GM21619 (cell line): ENCODE data around the gene MED14.

Source experiments
- ATAC-seq: cut with Tn5 transposase; IDR thresholded peaks from one replicate; pipeline ENCODE4 v1.9.1; 2021; ENCODE audit not compliant: unreplicated experiment

Gene MED14

DNA sequence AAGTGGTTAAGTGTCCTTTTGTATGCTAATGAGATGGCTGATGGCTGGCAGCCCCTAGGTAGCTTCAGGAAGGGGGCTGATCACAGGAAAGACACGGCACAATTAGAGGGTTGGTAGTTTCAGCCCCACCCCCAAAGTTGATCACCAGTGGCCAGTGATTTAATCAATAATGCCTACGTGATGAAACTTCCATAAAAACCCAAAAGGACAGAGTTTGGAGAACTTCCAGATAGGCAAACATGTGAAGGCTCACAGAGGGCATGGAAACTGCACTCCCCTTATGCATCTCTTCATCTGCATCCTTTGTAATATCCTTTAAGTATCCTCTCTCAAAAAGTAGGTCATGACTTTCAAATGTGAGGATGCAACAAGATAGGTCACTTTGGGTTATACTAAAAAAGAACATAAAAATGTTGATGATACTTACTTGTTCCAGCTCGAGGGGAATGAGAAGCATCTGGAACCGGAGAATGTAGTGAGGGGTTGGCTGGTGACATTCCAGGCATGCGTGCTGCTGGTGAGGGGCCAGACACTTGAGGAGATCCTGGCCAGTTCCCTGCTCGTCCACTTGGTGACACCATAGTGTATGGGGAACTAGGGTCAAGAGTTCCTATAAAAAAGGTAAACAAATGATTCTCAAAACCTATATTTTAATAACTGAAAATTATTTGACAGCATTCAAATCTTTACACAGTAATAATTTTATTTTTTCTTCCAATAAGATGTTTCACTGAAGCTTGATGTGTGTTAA, 71.3 kb downstream of the MED14 start:
- no peak for ATAC-seq

DNA sequence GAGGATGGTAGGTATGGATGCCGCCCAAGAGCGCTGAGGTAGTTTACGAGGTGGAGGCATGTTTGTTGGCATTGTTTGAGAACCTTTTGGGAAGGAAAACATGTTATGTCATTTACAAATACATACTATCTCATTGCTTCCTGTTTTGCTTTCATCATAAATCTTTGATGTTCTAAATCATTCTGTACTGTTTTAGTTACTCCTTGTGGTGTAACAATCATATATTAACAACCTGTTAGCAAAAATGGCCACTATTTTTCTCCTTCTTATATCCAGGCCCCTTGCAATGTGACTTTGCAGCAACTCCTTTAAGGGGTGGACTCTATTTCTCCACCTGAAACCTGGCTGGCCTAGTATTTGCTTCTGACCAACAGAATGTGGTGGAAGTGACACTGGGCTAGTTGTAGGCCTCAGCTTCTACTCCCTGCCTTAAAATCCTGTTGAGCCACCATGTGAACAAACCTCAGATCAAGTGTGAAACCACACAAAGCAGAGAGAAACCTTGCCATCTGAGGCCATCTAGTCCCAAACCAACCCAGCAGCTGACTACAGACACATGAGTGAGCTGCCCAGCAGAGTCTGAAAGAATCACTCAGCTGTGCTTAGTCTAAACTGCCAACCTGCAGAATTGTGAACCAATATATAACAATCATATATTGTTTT, 72.1 kb downstream of the MED14 start:
- no peak for ATAC-seq

- no peak for ATAC-seq
Measured at GRCh38 chrX:40661489-40661888, 73.9 kb downstream of the MED14 start.

- ATAC-seq: no peak
Measured at GRCh38 chrX:40660381-40660780, 75.0 kb downstream of the MED14 start.

GRCh38 chrX:40653535-40653934, 81.8 kb downstream of the MED14 start:
- no peak for ATAC-seq

DNA sequence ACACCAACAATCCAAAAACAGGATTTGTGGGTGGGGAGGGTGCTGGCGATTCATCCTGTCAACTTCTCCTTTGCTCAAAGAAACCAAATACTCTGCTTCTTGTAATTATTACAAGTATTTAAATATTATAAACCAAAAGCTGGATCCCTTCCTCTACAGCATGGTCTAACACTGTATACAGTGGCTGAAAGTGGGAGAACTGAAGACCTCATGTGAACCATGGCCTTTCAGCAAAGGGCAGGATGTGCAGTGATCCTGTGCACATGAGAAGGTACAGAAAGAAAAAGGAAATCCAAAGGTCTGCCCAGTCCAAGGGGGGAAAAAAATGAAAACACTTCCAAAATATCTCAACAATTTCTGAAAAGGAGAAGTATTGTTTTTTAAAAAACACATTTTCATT, 82.7 kb downstream of the MED14 start:
- no peak for ATAC-seq

DNA sequence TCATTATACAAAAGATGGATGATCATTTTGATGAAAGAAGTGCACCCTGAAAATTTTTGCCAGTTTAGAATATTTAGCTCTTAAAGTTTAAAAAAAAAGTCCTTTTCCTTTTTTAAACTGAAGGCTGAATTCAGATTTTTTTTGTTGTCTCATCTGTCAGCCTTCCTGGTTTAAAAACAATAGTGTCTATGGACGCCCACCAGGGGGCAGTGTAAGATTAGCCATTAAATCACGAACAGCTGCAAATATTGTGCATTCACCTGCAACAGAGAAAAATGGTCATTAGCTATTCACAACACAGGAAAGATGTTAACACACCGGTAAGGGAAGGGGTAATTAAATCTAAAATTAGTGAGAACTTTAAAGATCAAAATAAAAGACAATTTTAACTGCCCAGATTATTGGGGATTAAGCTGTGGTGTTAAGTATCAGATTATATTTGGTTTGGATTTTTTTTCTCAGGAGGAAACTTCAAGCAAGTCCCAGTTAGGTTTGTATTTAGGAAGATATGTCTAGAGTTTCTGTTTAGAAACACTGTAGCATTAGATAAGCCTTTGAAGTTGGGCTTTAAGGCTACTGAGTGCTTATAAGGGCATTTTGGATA, 83.6 kb downstream of the MED14 start:
- no peak for ATAC-seq

- ATAC-seq: peak; percentile 61
Measured at GRCh38 chrX:40647307-40648197, 87.8 kb downstream of the MED14 start, which contains the start of gene CXorf38. TSS of gene CXorf38 (minus strand) at chrX:40647561. CDS start at chrX:40647520, 41 bp downstream.

DNA sequence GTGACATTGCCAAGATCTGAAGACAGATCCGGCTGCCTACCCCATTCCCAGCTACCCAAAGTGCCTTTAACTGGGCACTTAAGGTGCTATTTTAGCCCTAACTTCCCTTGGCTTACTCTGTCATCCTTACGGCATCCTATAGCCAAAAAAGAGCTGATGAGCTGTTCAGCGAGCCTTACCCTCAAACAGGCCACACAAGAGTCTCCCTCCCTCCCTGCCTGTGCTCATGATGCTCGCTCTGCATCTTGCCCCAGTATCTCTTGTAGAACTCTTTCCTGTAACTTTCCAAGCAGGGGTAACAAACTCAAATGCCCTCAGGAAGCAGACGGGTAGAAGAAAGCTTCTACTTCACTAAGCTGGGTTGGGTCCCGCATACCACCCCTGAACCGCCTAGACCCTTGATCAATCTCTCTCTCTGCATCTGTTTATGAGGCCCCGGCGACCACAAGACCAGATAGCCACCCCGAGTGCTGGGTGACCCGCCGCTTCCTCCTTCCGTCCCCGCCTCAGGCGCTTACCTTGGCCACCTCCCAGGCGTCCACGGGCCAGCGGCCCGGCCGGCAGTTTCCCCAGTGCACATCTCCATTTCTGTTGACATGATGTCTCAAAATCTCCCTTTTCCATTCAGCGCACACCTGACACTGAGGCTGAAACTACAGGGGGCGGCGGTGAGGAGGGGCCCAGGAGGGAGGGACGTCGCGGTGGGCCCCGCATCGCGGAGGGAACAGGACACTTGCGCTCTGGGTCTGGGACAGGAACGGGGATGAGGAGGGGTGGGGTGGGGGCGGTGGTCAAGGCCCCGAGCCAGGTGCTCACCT, 88.6 kb downstream of the MED14 start:
- peak; percentile 25 for ATAC-seq

DNA sequence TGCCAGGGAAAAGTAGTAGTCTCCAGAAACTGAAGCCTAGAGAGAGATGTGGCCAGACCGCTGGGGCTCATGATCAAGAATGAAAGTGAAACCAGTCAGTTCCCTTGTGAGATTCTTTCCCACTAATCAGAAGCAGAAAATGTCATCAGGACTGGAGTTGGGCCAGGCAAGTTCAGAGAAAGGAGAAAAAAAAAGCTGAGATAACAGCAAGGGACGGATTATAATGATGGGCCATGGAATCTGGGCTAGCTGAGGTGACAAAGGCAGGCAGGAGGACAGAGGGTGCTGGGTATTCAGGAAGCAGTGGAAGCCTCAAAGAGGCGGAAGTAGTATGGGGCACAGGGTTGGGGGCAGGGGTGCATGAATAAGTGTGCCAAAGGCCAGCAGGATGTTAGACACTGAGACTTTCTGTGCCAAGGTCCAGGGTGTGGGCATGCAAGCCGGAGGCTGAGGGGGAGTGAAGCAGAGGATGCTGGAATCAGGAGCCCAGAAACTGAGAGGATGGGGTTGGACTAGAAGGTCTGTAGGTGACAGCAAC, 90.5 kb downstream of the MED14 start:
- peak; percentile 33 for ATAC-seq

DNA sequence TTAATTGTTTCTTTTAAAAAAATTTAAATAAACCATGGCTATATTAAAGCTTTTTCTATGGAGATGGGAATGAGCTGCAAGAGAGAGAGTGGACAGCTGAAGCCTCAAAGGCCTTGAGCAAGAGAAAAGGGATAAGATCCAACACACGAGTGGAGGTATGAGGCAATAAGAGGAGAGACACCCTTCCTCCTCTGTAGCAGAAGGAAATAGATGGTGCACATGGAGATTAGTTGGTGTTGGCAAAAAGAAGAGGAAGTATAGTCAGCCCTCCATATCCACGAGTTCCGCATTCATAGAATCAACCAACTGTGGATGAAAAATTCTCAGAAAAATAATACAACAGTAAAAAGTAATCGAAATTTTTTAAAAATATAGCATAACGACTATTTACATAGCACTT, 91.2 kb downstream of the MED14 start:
- ATAC-seq: no peak

DNA sequence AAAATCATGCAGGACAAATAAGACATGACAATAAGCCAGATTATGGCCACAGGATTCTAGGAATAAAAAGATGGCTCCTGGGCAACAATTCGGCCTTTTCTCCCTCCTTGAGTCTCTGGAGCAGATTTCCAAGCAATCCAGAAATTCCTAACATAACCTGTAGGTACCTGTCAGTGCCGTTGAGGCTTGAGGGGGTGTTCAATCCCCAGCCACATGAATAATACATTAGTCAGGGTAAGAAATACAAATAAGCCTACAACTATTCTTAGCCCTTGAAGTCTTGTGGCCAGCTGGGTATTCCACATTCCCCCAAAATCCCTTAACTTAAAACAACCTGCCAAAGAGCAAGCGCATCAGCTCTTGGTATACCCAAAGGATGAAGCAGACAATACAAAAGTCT, 97.7 kb downstream of the MED14 start:
- ATAC-seq: no peak

DNA sequence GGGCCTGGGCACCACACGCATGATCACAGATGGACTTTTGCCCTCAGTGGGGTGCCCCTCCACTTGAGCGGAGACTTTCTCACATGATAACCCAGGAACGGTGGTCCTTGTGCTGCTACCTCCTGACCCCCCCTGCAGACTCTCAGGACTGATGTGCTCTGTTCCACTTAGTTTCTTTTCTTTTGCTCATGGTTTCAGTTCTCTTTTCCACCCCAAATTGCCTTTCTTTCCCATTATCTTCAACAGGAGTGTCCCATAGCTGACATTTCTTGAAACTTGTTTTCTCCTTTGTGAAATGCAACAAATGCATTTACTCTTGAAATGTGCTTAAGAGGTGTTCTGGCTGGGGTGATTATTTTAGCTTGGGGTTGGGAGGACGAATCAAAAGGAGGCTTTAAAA, 103.1 kb downstream of the MED14 start:
- no peak for ATAC-seq

- no peak for ATAC-seq
Measured at GRCh38 chrX:40628506-40628905, 106.8 kb downstream of the MED14 start.

DNA sequence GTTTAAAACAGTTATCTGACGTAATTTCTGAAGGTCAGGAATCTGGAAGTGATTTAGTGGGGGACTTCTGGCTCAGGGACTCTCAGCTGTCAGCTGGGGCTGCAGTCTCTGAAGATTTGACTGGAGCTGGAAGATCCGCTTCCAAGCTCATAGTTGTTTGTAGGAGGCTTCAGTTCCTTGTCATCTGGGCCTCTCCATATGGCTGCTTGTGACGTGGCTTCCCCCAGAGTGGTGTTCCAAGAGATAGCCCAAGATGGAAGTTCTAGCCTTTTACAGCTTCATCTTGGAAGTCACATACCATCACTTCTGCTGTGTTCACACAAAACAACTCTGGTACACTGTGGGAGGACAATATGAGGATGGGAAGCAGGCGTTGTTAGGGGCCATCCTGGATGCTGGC, 110.0 kb downstream of the MED14 start:
- ATAC-seq: no peak

DNA sequence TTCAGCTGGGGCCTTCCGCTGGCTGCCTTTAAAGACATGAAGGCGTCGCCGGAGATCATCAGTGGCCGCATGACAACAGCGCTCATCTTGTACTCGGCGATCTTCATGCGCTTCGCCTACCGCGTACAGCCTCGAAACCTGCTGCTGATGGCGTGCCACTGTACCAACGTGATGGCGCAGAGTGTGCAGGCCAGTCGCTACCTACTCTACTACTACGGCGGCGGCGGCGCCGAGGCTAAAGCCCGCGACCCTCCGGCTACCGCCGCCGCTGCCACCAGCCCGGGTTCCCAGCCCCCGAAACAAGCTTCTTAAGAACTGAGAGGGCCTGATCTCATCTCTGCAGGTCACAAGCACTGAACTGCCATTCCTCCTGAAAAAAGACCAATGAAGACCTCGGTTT, 111.7 kb downstream of the MED14 start:
- no peak for ATAC-seq

DNA sequence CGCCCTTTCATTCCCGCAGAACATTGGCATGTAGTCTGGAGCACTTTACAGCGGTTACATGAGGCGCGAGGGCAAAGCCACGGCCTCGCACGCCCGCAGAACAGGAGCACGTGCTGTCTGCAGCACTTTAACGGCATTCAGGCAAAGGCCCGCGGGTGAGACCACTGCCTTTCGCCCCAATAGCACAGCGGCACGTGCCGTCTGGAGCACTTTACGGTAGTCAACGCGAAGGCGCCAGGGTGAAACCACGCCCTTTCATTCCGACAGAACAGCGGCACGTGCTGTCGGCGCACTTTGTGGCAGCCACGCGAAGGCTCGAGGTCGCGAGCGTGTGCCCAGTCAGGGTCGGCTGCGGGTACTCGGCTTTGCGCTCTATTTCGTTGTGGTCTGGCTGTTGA, 112.2 kb downstream of the MED14 start, which contains the start of gene MPC1L:
TSS of gene MPC1L (plus strand) at position 290 of the 398 bp plus-strand sequence. CDS start 138 bp downstream, outside the sequence.
- no peak for ATAC-seq

DNA sequence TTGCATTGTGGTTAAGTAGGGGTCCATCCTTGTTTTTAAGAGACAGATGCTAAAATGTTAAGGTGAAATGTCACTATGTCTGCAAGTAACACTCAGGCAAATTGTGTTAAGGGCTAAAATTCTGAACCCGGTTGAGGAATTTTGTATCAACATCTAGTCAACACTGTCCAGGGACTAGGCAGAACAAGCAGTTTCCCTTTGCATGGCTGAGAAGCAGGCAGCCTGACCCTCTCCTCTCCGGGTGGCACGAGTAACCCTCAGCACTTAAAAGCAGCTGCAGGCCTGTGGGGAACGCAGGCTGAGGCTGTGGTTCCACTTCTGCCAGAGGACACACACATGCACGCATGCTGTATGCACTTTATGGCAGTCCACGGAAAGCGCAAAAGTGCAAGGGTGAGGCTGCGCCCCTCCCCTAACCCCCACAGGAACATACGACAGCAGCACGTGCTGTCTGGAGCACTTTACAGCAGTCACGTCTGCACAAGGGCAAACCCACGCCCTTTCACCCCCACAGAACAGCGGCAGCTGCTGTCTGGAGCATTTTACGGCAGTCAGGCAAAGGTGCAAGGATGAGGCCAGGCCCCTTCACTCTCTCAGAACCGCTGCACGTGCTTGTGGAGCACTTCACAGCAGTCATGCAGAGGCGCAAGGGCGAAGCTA, 112.7 kb downstream of the MED14 start:
- ATAC-seq: no peak

GRCh38 chrX:40617566-40617965, 117.8 kb downstream of the MED14 start:
- ATAC-seq: no peak
